ENCODE results near the gene DYNC1H1.
"Not testable (repeated sequence)": the region's sequence is repeated elsewhere in the genome, so short reads cannot be mapped to it uniquely, and the experiment has no call there.

DNA sequence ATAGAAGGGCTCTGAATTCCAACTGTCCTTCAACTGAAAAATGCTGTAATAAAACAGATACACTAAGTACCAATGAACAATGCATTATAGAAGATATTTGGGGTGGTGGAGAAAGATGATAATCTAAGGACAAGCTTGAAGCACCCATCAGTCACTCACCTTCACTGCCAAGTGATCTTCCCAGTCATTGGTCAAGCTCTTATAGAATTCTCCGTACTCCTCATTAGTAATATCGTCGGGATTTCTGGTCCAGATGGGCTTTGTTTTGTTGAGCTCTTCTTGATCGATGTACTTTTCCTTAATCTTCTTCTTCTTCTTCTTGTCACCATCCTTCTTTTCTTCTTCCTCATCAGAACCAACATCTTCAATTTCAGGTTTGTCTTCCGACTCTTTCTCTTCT, 120.1 kb downstream of the DYNC1H1 start:
- TF ChIP-seq CTCF (conservative IDR thresholded peaks at IDR 0.05; ENCODE audit: low read depth, low read length); EZH2 (IDR thresholded peaks at IDR 0.05; ENCODE audit: borderline replicate concordance, low read depth, low read length, poor library complexity, severe bottlenecking): not testable (repeated sequence)
